ENCODE data around the gene SMIM41. TPM values are rescaled to one million over a fixed set of nuclear protein-coding genes. Genes with fewer than 3 reads are reported as not detected.

The SMIM41 gene
- total RNA-seq, 1 experiment from 2014 or later = not detected

GRCh38 chr12:52126605-52127578, 47.4 kb downstream of the SMIM41 start:
- Histone ChIP-seq H4K20me1 (ENCODE audit: low read length) (no peaks in the 10 kb centered on the region), H3K79me2 (ENCODE audit: low read length) (no peaks in the 10 kb centered on the region), H2AFZ (ENCODE audit: low read length) (peak overlapping the region; percentile 73), H3K9ac (ENCODE audit: low read length) (no peak overlapping the region), H3K27me3 (ENCODE audit: low read length) (no peaks in the 10 kb centered on the region), H3K4me1 (ENCODE audit: insufficient read depth, low read length) (peaks cover 11% of the 10 kb centered on the region; the same call in 1 of the 2 replicates), H3K9me2 (replicated peaks; ENCODE audit: low read length) (no peaks in the 10 kb centered on the region), H3K4me2 (ENCODE audit: low read length) (peak overlapping the region; percentile 36), H3K4me3 (ENCODE audit: low read length) (no peak overlapping the region), H3K9me3 (ENCODE audit: low read length) (no peaks in the 10 kb centered on the region), H3K36me3 (ENCODE audit: low read depth, low read length) (no peaks in the 10 kb centered on the region), H3F3A (ENCODE audit: low read length, unreplicated experiment) (no peaks in the 10 kb centered on the region), H3K27ac (ENCODE audit: low read length) (no peak overlapping the region)
- ChIA-PET POLR2A (ENCODE audit: unreplicated experiment) (no interaction called here), CTCF (no interaction called here)
- TF ChIP-seq CTCF (conservative IDR thresholded peaks at IDR 0.05; ENCODE audit: low read depth, low read length) (no peak), EZH2phosphoT487 (IDR thresholded peaks at IDR 0.05; ENCODE audit: borderline replicate concordance, low read length) (no peak), EZH2 (IDR thresholded peaks at IDR 0.05; ENCODE audit: low read length, unreplicated experiment) (no peak)
- BruUV-seq (replicated peaks) = no TSS peak
- peak; percentile 81 for ATAC-seq
- intact Hi-C loops (cut with micrococcal nuclease) = no loop called here
- DNase-seq = peak; percentile 32

GRCh38 chr12:52127683-52128450, 48.4 kb downstream of the SMIM41 start:
- Histone ChIP-seq H4K20me1 (ENCODE audit: low read length) (no peaks in the 10 kb centered on the region), H3K79me2 (ENCODE audit: low read length) (no peaks in the 10 kb centered on the region), H3K4me2 (ENCODE audit: low read length) (no peak overlapping the region), H3K9ac (ENCODE audit: low read length) (no peak overlapping the region), H3K27me3 (ENCODE audit: low read length) (no peaks in the 10 kb centered on the region), H3K9me2 (replicated peaks; ENCODE audit: low read length) (no peaks in the 10 kb centered on the region), H3K4me1 (ENCODE audit: insufficient read depth, low read length) (peaks cover 11% of the 10 kb centered on the region; the same call in 1 of the 2 replicates), H3F3A (ENCODE audit: low read length, unreplicated experiment) (no peaks in the 10 kb centered on the region), H3K9me3 (ENCODE audit: low read length) (no peaks in the 10 kb centered on the region), H3K27ac (ENCODE audit: low read length) (no peak overlapping the region), H3K4me3 (ENCODE audit: low read length) (no peak overlapping the region), H3K36me3 (ENCODE audit: low read depth, low read length) (no peaks in the 10 kb centered on the region), H2AFZ (ENCODE audit: low read length) (no peak overlapping the region)
- DNase-seq (no peak), ATAC-seq (no peak)
- TF ChIP-seq CTCF (conservative IDR thresholded peaks at IDR 0.05; ENCODE audit: low read depth, low read length) (no peak), EZH2phosphoT487 (IDR thresholded peaks at IDR 0.05; ENCODE audit: borderline replicate concordance, low read length) (no peak), EZH2 (IDR thresholded peaks at IDR 0.05; ENCODE audit: low read length, unreplicated experiment) (no peak)
- ChIA-PET POLR2A (ENCODE audit: unreplicated experiment) (no interaction called here), CTCF (no interaction called here)
- intact Hi-C loops (cut with micrococcal nuclease) = no loop called here
- no TSS peak for BruUV-seq (replicated peaks)

Measured in PC-3 (cell line).